Naive thymus-derived CD8-positive, alpha-beta T cell (primary cell): ENCODE measurements around the gene HOXB7. TPM values are rescaled to one million over a fixed set of nuclear protein-coding genes. Genes with fewer than 3 reads are reported as not detected.

ENCODE experiments used
- ATAC-seq, 2 donors: fragments of 150-1000 bp; cut with Tn5 transposase in 1 of 2; sonication (Bioruptor Pico), chemical (Tn5 transposase) in 1 of 2; 1 replicate in 1 of 2; 2 replicates in 1 of 2; pipeline ENCODE4 v1.10.0; 2021; ENCODE audit warnings: mild to moderate bottlenecking in 2 of 2, moderate library complexity in 2 of 2
- POLR2A ChIA-PET: fragments of 350-600 bp; sonication (Branson Sonifier 250); formaldehyde crosslinking; loops from one replicate; lab custom pipeline; 2021; ENCODE audit warnings: antibody characterized with exemption; lab: Charles Lee
- DNase-seq, 10 donors: peaks; one replicate each; pipeline versions ENCODE4 v3.0.0 to v3.0.0-alpha.2; 2020 to 2022
- H3K27ac Mint-ChIP-seq, 10 donors: one replicate each; pipeline ENCODE4 v1.8.0; 2020 to 2022; ENCODE audit warnings: mild to moderate bottlenecking in 10 of 10, mixed read lengths in 10 of 10, moderate library complexity in 4 of 10, inconsistent platforms in 1 of 10
- H3K27me3 Mint-ChIP-seq, 5 donors: one replicate each; pipeline ENCODE4 v1.8.0; 2021 to 2022; ENCODE audit warnings: mixed read lengths in 5 of 5
- H3K36me3 Mint-ChIP-seq, 3 donors: one replicate each; pipeline ENCODE4 v1.8.0; 2020 to 2022; ENCODE audit warnings: mixed read lengths in 3 of 3, mild to moderate bottlenecking in 2 of 3, inconsistent platforms in 1 of 3
- H3K4me1 Mint-ChIP-seq, 4 donors: one replicate each; pipeline ENCODE4 v1.8.0; 2021 to 2022; ENCODE audit warnings: mixed read lengths in 4 of 4
- H3K4me3 Mint-ChIP-seq, 10 donors: one replicate each; pipeline ENCODE4 v1.8.0; 2020 to 2022; ENCODE audit warnings: mild to moderate bottlenecking in 10 of 10, mixed read lengths in 10 of 10, moderate library complexity in 6 of 10, inconsistent platforms in 1 of 10
- H3K9me3 Mint-ChIP-seq, 9 donors: one replicate each; pipeline ENCODE4 v1.8.0; 2020 to 2022; ENCODE audit warnings: mixed read lengths in 9 of 9, mild to moderate bottlenecking in 3 of 9, inconsistent platforms in 1 of 9, moderate library complexity in 1 of 9
- polyA plus RNA-seq, 3 donors: library from polyadenylated mRNA; unstranded; fragments of 300-500 nt; fragmentation: Illumina TruSeq; gene quantifications; one replicate each; pipeline ENCODE4 v1.2.3, GENCODE V29; 2021
- total RNA-seq, 8 experiments: library from RNA in 2 of 8; stranded (reverse) in 2 of 8; gene quantifications; one replicate each; pipeline ENCODE4 v1.2.3 and lab custom pipeline; 2021 to 2026

Gene HOXB7
- total and polyA plus RNA-seq, 5 experiments from 2014 or later, result 0.22 to 0.40 TPM; not detected in 3

- H3K4me1 Mint-ChIP-seq, result peaks cover 21 to 46% (median 36%) of the 10 kb centered on the region in 4 donors
- POLR2A ChIA-PET, result interaction anchor here (1.2 kb wide), 1 partner anchor 14 kb away, joined by 5 read pairs; the partner anchor contains the start of gene HOXB9
Measured at GRCh38 chr17:48611213-48611612, 396 bp upstream of the HOXB7 start.

GRCh38 chr17:48609759-48610281 is 997 bp downstream of the HOXB7 start:
- Mint-ChIP-seq H3K4me3 (peak overlapping the region; percentile 55 to 97 (median 94)), H3K9me3 (no peaks in the 10 kb centered on the region), H3K27ac (no peak overlapping the region), H3K36me3 (peaks cover 0 to 12% (median 0%) of the 10 kb centered on the region in 3 donors), H3K27me3 (peaks cover 24 to 91% (median 66%) of the 10 kb centered on the region in 5 donors), H3K4me1 (peaks cover 18 to 42% (median 32%) of the 10 kb centered on the region in 4 donors)
- POLR2A ChIA-PET, result interaction anchor here (0.6 to 1.9 kb wide), 3 partner anchors 12 to 16 kb away, joined by 4 to 5 read pairs (median 4); partner anchors contain the start of gene HOXB9
- ATAC-seq (no peak), DNase-seq (no peak)

More at GRCh38 chr17:48611213-48611612, 396 bp upstream of the HOXB7 start:
- Mint-ChIP-seq H3K27ac (peak overlapping the region in 4 of 10 donors; percentile 69 to 88 (median 74)), H3K36me3 (peaks cover 0 to 12% (median 0%) of the 10 kb centered on the region in 3 donors), H3K27me3 (peaks cover 33 to 91% (median 70%) of the 10 kb centered on the region in 5 donors), H3K4me3 (peak overlapping the region; percentile 88 to 97 (median 94)), H3K9me3 (no peaks in the 10 kb centered on the region)
- DNase-seq (no peak), ATAC-seq (peak in 1 of 2 donors; percentile 7)

GRCh38 chr17:48609033-48609432 is 1.8 kb downstream of the HOXB7 start:
- POLR2A ChIA-PET, result interaction anchor here (0.7 to 1.9 kb wide), 2 partner anchors 11 to 144 kb away, joined by 4 to 6 read pairs; no protein-coding TSS in a partner anchor
- peaks cover 27 to 91% (median 66%) of the 10 kb centered on the region in 5 donors for H3K27me3 Mint-ChIP-seq
- peak overlapping the region in 2 of 10 donors; percentile 5 to 48 for H3K27ac Mint-ChIP-seq
- no peaks in the 10 kb centered on the region for H3K9me3 Mint-ChIP-seq
- ATAC-seq, result no peak
- peak overlapping the region in 9 of 10 donors; percentile 14 to 95 (median 90) for H3K4me3 Mint-ChIP-seq
- H3K4me1 Mint-ChIP-seq, result peaks cover 16 to 34% (median 30%) of the 10 kb centered on the region in 4 donors
- no peak for DNase-seq
- H3K36me3 Mint-ChIP-seq, result peaks cover 0 to 10% (median 0%) of the 10 kb centered on the region in 3 donors

GRCh38 chr17:48608494-48608834 is 2.4 kb downstream of the HOXB7 start:
- Mint-ChIP-seq H3K27ac (no peak overlapping the region), H3K4me1 (peaks cover 14 to 30% (median 26%) of the 10 kb centered on the region in 4 donors), H3K36me3 (peaks cover 0 to 6% (median 0%) of the 10 kb centered on the region in 3 donors), H3K4me3 (peak overlapping the region in 3 of 10 donors; percentile 3 to 68 (median 14)), H3K9me3 (no peaks in the 10 kb centered on the region), H3K27me3 (peaks cover 30 to 91% (median 66%) of the 10 kb centered on the region in 5 donors)
- POLR2A ChIA-PET, result interaction anchor here (0.7 to 0.8 kb wide), 2 partner anchors 145 to 449 kb away, joined by 3 to 6 read pairs; no protein-coding TSS in a partner anchor
- ATAC-seq (no peak), DNase-seq (no peak)

GRCh38 chr17:48606892-48607614 is 3.8 kb downstream of the HOXB7 start:
- Mint-ChIP-seq H3K9me3 (no peaks in the 10 kb centered on the region), H3K4me1 (peaks cover 6 to 28% (median 23%) of the 10 kb centered on the region in 4 donors), H3K27me3 (peaks cover 34 to 91% (median 66%) of the 10 kb centered on the region in 5 donors), H3K4me3 (no peak overlapping the region), H3K27ac (no peak overlapping the region), H3K36me3 (peaks cover 0 to 2% (median 0%) of the 10 kb centered on the region in 3 donors)
- ATAC-seq (no peak), DNase-seq (no peak)
- POLR2A ChIA-PET, result no interaction called here

- H3K4me3 Mint-ChIP-seq, result no peak overlapping the region
- DNase-seq, result no peak
- ATAC-seq, result no peak
- POLR2A ChIA-PET, result no interaction called here
- peaks cover 3 to 26% (median 16%) of the 10 kb centered on the region in 4 donors for H3K4me1 Mint-ChIP-seq
- peaks cover 0 to 2% (median 0%) of the 10 kb centered on the region in 3 donors for H3K36me3 Mint-ChIP-seq
- H3K9me3 Mint-ChIP-seq, result no peaks in the 10 kb centered on the region
- H3K27ac Mint-ChIP-seq, result no peak overlapping the region
- H3K27me3 Mint-ChIP-seq, result peaks cover 34 to 91% (median 66%) of the 10 kb centered on the region in 5 donors
Measured at GRCh38 chr17:48605991-48606891, 4.6 kb downstream of the HOXB7 start.

GRCh38 chr17:48605409-48605919 is 5.4 kb downstream of the HOXB7 start:
- Mint-ChIP-seq H3K36me3 (no peaks in the 10 kb centered on the region), H3K4me1 (peaks cover 1 to 22% (median 10%) of the 10 kb centered on the region in 4 donors), H3K27me3 (peaks cover 38 to 91% (median 67%) of the 10 kb centered on the region in 5 donors), H3K9me3 (no peaks in the 10 kb centered on the region), H3K27ac (peak overlapping the region in 1 of 10 donors; percentile 18), H3K4me3 (no peak overlapping the region)
- POLR2A ChIA-PET, result no interaction called here
- no peak for ATAC-seq
- no peak for DNase-seq

- peak within 1 kb of the TSS in 5 of 10 donors; percentile 27 to 76 (median 39) for H3K4me3 Mint-ChIP-seq
- H3K9me3 Mint-ChIP-seq, result no peaks in the 10 kb centered on the region
- H3K27ac Mint-ChIP-seq, result peak within 1 kb of the TSS in 1 of 10 donors; percentile 18
- peaks cover 1 to 22% (median 10%) of the 10 kb centered on the region in 4 donors for H3K4me1 Mint-ChIP-seq
- POLR2A ChIA-PET, result no interaction called here
- peaks cover 44 to 97% (median 73%) of the 10 kb centered on the region in 5 donors for H3K27me3 Mint-ChIP-seq
- DNase-seq (no peak), ATAC-seq (no peak)
- H3K36me3 Mint-ChIP-seq, result no peaks in the 10 kb centered on the region
Measured at GRCh38 chr17:48604770-48605329, 6.0 kb downstream of the HOXB7 start, which contains the start of gene HOXB6. HOXB6 (minus strand) TSS chr17:48604986; CDS start chr17:48598150, 6,836 bp downstream.

- POLR2A ChIA-PET, result interaction anchor here (0.5 kb wide), 1 partner anchor 338 kb away, joined by 4 read pairs; no protein-coding TSS in a partner anchor
- no peak for ATAC-seq
- H3K4me3 Mint-ChIP-seq, result peak overlapping the region in 1 of 10 donors; percentile 76
Measured at GRCh38 chr17:48603959-48604769, 6.7 kb downstream of the HOXB7 start.

GRCh38 chr17:48601539-48602425 is 9.0 kb downstream of the HOXB7 start:
- H3K4me3 Mint-ChIP-seq, result peak overlapping the region in 3 of 10 donors; percentile 24 to 43 (median 34)
- DNase-seq (no peak), ATAC-seq (peak in 1 of 2 donors; percentile 5)
- peaks cover 56 to 100% (median 84%) of the 10 kb centered on the region in 5 donors for H3K27me3 Mint-ChIP-seq
- POLR2A ChIA-PET, result interaction anchor here (1.4 kb wide), 1 partner anchor 12 kb away, joined by 4 read pairs; no protein-coding TSS in a partner anchor
- no peaks in the 10 kb centered on the region for H3K36me3 Mint-ChIP-seq
- H3K4me1 Mint-ChIP-seq, result peaks cover 14 to 41% (median 30%) of the 10 kb centered on the region in 4 donors
- no peaks in the 10 kb centered on the region for H3K9me3 Mint-ChIP-seq
- no peak overlapping the region for H3K27ac Mint-ChIP-seq

More at GRCh38 chr17:48603959-48604769, 6.7 kb downstream of the HOXB7 start:
- Mint-ChIP-seq H3K27me3 (peaks cover 50 to 100% (median 79%) of the 10 kb centered on the region in 5 donors), H3K4me1 (peaks cover 1 to 22% (median 10%) of the 10 kb centered on the region in 4 donors), H3K27ac (peak overlapping the region in 1 of 10 donors; percentile 9), H3K36me3 (no peaks in the 10 kb centered on the region), H3K9me3 (no peaks in the 10 kb centered on the region)
- DNase-seq, result no peak
